ENCODE results near the gene IGSF23. TPM values are rescaled to one million over a fixed set of nuclear protein-coding genes. Genes with fewer than 3 reads are reported as not detected.
A peak's percentile ranks its signal among the peaks of the same experiment; 100 is the strongest.
"Not testable (repeated sequence)": the region's sequence is repeated elsewhere in the genome, so short reads cannot be mapped to it uniquely, and the experiment has no call there.

IGSF23 gene
- total and polyA plus RNA-seq, 5 donors from 2014 or later = not detected

- no peak overlapping the region for H3K27ac ChIP-seq (ENCODE audit: insufficient read depth, low read length, poor library complexity, severe bottlenecking)
- no peak overlapping the region for H3K4me3 ChIP-seq (ENCODE audit: low read depth, low read length)
- no peak overlapping the region for H3K27ac Mint-ChIP-seq
- H3K9me3 ChIP-seq (ENCODE audit: control insufficient read depth in 2 of 2, low read length in 2 of 2) = no peaks in the 10 kb centered on the region
- DNase-seq = peak in 1 of 3 donors; percentile 12
- no peaks in the 10 kb centered on the region for H3K27me3 Mint-ChIP-seq
- no peaks in the 10 kb centered on the region for H3K4me1 Mint-ChIP-seq
- H3K9me3 Mint-ChIP-seq = no peaks in the 10 kb centered on the region
- no peaks in the 10 kb centered on the region for H3K27me3 ChIP-seq (ENCODE audit: control insufficient read depth, insufficient read depth, low read length)
- H3K4me1 ChIP-seq (ENCODE audit: control insufficient read depth, insufficient read depth, low read length, poor library complexity, severe bottlenecking) = no peaks in the 10 kb centered on the region
- H3K36me3 Mint-ChIP-seq = no peaks in the 10 kb centered on the region
- H3K36me3 ChIP-seq (ENCODE audit: control insufficient read depth, insufficient read depth, low read length) = no peaks in the 10 kb centered on the region
- no peak overlapping the region for H3K4me3 Mint-ChIP-seq
- no peak for ATAC-seq (ENCODE audit: low read depth in 2 of 2)
Observed at GRCh38 chr19:44666852-44667556, 53.6 kb downstream of the IGSF23 start.

DNA sequence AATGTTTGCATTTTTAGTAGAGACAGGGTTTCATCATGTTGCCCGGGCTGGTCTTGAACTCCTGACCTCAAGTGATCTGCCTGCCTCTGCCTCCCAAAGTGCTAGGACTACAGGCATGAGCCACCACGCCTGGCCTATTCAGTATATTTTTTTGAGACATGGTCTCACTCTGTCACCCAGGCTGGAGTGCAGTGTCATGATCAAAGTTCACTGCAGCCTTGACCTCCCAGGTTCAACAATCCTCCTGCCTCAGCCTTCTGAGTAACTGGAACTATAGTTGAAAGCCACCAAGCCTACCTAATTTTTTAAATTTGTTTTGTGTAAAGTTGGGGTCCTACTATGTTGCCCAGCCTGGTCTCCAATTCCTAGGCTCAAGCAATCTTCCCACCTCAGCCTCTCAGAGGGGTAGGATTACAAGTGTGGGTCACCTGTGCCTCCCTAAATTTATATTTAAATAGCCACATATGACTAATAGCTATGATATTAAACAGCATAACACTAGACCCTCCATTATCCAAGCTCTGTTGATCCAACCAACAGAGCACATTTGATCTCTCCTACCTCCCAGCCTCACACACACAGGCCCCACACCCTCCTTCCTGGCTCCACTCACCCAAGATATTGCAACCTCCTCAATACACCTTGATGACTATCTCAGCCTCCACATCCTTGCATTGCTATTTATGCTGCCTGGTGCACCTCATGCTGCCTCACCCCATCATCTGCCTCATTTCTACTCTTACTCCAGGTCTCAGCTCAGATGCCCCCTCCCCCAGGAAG, 55.8 kb downstream of the IGSF23 start:
- no peaks in the 10 kb centered on the region for H3K9me3 Mint-ChIP-seq
- H3K27me3 ChIP-seq (ENCODE audit: control insufficient read depth, insufficient read depth, low read length) = no peaks in the 10 kb centered on the region
- no peaks in the 10 kb centered on the region for H3K36me3 ChIP-seq (ENCODE audit: control insufficient read depth, insufficient read depth, low read length)
- H3K27me3 Mint-ChIP-seq = no peaks in the 10 kb centered on the region
- no peak overlapping the region for H3K27ac ChIP-seq (ENCODE audit: insufficient read depth, low read length, poor library complexity, severe bottlenecking)
- no peaks in the 10 kb centered on the region for H3K9me3 ChIP-seq (ENCODE audit: control insufficient read depth in 2 of 2, low read length in 2 of 2)
- peak overlapping the region in 1 of 3 donors; percentile 58 for H3K27ac Mint-ChIP-seq
- H3K4me1 ChIP-seq (ENCODE audit: control insufficient read depth, insufficient read depth, low read length, poor library complexity, severe bottlenecking) = no peaks in the 10 kb centered on the region
- DNase-seq (no peak), ATAC-seq (ENCODE audit: low read depth in 2 of 2) (no peak)
- no peak overlapping the region for H3K4me3 ChIP-seq (ENCODE audit: low read depth, low read length)
- no peaks in the 10 kb centered on the region for H3K36me3 Mint-ChIP-seq
- no peak overlapping the region for H3K4me3 Mint-ChIP-seq
- H3K4me1 Mint-ChIP-seq = no peaks in the 10 kb centered on the region

DNA sequence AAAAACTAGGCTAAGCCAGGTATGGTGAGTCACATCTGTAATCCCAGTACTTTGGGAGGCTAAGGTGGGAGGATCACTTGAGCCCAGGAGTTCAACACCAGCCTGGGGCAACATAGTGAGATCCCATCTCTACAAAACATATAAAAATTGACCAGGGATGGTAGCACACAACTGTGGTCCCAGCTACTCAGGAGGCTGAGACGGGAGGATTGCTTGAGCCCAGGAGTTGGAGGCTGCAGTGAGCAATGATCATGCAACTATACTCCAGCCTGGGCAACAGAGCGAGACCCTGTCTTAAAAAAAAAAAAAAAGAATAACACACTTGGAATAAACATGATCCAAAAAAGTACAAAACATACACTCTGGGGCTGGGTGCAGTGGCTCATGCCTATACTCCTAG, 56.7 kb downstream of the IGSF23 start:
- not testable (repeated sequence) for H3K27me3 Mint-ChIP-seq; H3K27ac ChIP-seq (ENCODE audit: insufficient read depth, low read length, poor library complexity, severe bottlenecking); ATAC-seq (ENCODE audit: low read depth in 2 of 2); H3K27me3 ChIP-seq (ENCODE audit: control insufficient read depth, insufficient read depth, low read length); H3K4me1 Mint-ChIP-seq; H3K36me3 Mint-ChIP-seq; H3K4me3 ChIP-seq (ENCODE audit: low read depth, low read length); H3K4me3 Mint-ChIP-seq; H3K4me1 ChIP-seq (ENCODE audit: control insufficient read depth, insufficient read depth, low read length, poor library complexity, severe bottlenecking); H3K36me3 ChIP-seq (ENCODE audit: control insufficient read depth, insufficient read depth, low read length); H3K9me3 Mint-ChIP-seq; H3K9me3 ChIP-seq (ENCODE audit: control insufficient read depth in 2 of 2, low read length in 2 of 2); DNase-seq
- H3K27ac Mint-ChIP-seq = peak overlapping the region in 1 of 3 donors; percentile 26

- H3K4me3 Mint-ChIP-seq = no peak within 1 kb of the TSS
- Histone ChIP-seq H3K4me3 (ENCODE audit: low read depth, low read length) (no peak within 1 kb of the TSS), H3K27me3 (ENCODE audit: control insufficient read depth, insufficient read depth, low read length) (no peaks in the 10 kb centered on the region), H3K4me1 (ENCODE audit: control insufficient read depth, insufficient read depth, low read length, poor library complexity, severe bottlenecking) (no peaks in the 10 kb centered on the region), H3K27ac (ENCODE audit: insufficient read depth, low read length, poor library complexity, severe bottlenecking) (no peak within 1 kb of the TSS), H3K9me3 (ENCODE audit: control insufficient read depth in 2 of 2, low read length in 2 of 2) (no peaks in the 10 kb centered on the region), H3K36me3 (ENCODE audit: control insufficient read depth, insufficient read depth, low read length) (no peaks in the 10 kb centered on the region)
- H3K9me3 Mint-ChIP-seq = no peaks in the 10 kb centered on the region
- no peak for ATAC-seq (ENCODE audit: low read depth in 2 of 2)
- no peaks in the 10 kb centered on the region for H3K27me3 Mint-ChIP-seq
- H3K36me3 Mint-ChIP-seq = no peaks in the 10 kb centered on the region
- H3K4me1 Mint-ChIP-seq = no peaks in the 10 kb centered on the region
- H3K27ac Mint-ChIP-seq = no peak within 1 kb of the TSS
- DNase-seq = no peak
Observed at GRCh38 chr19:44671400-44671799, 58.0 kb downstream of the IGSF23 start, which contains the start of gene CEACAM19. Gene CEACAM19 (plus strand): TSS chr19:44671482. CDS start chr19:44671932, 450 bp downstream.

DNA sequence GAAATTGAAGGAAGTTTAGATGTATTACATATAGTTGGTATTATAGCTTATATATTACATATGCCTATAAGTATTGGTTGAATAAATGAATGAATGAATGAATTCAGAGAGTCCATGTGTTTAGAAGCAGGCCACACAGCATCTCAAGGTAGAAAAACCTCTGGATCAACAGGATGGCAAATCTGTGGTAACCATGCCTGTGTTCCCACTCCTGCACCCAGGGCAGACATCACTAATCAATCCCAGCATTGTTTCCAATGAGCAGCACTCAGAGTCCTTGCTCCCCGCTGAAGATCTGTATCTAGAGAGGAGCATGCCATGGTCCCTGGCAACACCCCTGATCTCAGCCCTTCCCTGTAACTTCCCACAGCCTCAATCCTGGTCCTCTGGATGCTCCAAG, 58.9 kb downstream of the IGSF23 start:
- Histone ChIP-seq H3K4me1 (ENCODE audit: control insufficient read depth, insufficient read depth, low read length, poor library complexity, severe bottlenecking) (no peaks in the 10 kb centered on the region), H3K27me3 (ENCODE audit: control insufficient read depth, insufficient read depth, low read length) (no peaks in the 10 kb centered on the region), H3K4me3 (ENCODE audit: low read depth, low read length) (no peak overlapping the region), H3K9me3 (ENCODE audit: control insufficient read depth in 2 of 2, low read length in 2 of 2) (no peaks in the 10 kb centered on the region), H3K36me3 (ENCODE audit: control insufficient read depth, insufficient read depth, low read length) (no peaks in the 10 kb centered on the region), H3K27ac (ENCODE audit: insufficient read depth, low read length, poor library complexity, severe bottlenecking) (no peak overlapping the region)
- H3K4me1 Mint-ChIP-seq = no peaks in the 10 kb centered on the region
- peaks cover 5% of the 10 kb centered on the region for H3K27me3 Mint-ChIP-seq
- ATAC-seq (ENCODE audit: low read depth in 2 of 2) = no peak
- no peaks in the 10 kb centered on the region for H3K9me3 Mint-ChIP-seq
- no peak for DNase-seq
- H3K27ac Mint-ChIP-seq = no peak overlapping the region
- H3K4me3 Mint-ChIP-seq = no peak overlapping the region
- H3K36me3 Mint-ChIP-seq = no peaks in the 10 kb centered on the region

DNA sequence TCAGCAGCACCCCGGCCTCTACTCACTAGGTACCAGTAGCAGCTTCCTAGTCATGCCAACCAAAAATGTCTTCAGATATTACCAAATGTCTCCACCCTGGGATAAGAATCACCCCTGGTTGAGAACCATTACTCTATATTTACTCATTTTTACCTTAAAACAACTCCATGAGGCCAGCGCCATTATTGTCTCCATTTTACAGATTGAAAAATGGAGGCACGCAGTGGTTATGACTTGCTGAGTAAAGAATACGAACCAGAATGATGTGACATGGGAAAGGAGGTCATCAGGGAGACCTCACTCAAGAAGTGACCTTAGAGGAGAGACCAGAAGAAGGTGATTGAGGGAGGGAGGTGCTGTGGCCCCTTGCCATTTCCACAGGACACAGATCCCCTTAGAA, 60.1 kb downstream of the IGSF23 start:
- ATAC-seq (ENCODE audit: low read depth in 2 of 2) (no peak), DNase-seq (no peak)
- Mint-ChIP-seq H3K4me3 (no peak overlapping the region), H3K9me3 (no peaks in the 10 kb centered on the region), H3K27ac (no peak overlapping the region), H3K36me3 (no peaks in the 10 kb centered on the region), H3K4me1 (no peaks in the 10 kb centered on the region), H3K27me3 (peaks cover 10% of the 10 kb centered on the region)
- Histone ChIP-seq H3K9me3 (ENCODE audit: control insufficient read depth in 2 of 2, low read length in 2 of 2) (no peaks in the 10 kb centered on the region), H3K4me1 (ENCODE audit: control insufficient read depth, insufficient read depth, low read length, poor library complexity, severe bottlenecking) (no peaks in the 10 kb centered on the region), H3K36me3 (ENCODE audit: control insufficient read depth, insufficient read depth, low read length) (no peaks in the 10 kb centered on the region), H3K27ac (ENCODE audit: insufficient read depth, low read length, poor library complexity, severe bottlenecking) (no peak overlapping the region), H3K4me3 (ENCODE audit: low read depth, low read length) (no peak overlapping the region), H3K27me3 (ENCODE audit: control insufficient read depth, insufficient read depth, low read length) (no peaks in the 10 kb centered on the region)

DNA sequence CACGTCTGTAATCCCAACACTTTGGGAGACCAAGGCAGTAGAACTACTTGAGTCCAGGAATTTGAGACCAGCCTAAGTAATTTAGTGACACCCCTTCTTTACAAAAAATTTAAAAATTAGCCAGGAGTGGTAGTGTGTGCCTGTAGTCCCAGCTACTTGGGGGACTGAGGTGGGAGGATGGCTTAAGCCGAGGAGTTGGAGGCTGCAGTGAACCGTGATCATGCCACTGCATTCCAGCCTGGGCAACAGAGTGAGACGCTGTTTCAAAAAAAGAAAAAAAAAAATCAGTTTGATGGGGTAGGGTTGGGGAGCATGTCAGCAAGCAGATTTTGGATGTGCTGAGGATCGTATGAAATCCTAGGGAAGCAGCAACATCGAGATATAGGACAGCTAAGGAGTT, 62.2 kb downstream of the IGSF23 start:
- Histone ChIP-seq H3K36me3 (ENCODE audit: control insufficient read depth, insufficient read depth, low read length) (no peaks in the 10 kb centered on the region), H3K27ac (ENCODE audit: insufficient read depth, low read length, poor library complexity, severe bottlenecking) (no peak overlapping the region), H3K27me3 (ENCODE audit: control insufficient read depth, insufficient read depth, low read length) (no peaks in the 10 kb centered on the region), H3K4me3 (ENCODE audit: low read depth, low read length) (no peak overlapping the region), H3K4me1 (ENCODE audit: control insufficient read depth, insufficient read depth, low read length, poor library complexity, severe bottlenecking) (no peaks in the 10 kb centered on the region), H3K9me3 (ENCODE audit: control insufficient read depth in 2 of 2, low read length in 2 of 2) (no peaks in the 10 kb centered on the region)
- Mint-ChIP-seq H3K4me3 (no peak overlapping the region), H3K27me3 (peaks cover 16% of the 10 kb centered on the region), H3K27ac (no peak overlapping the region), H3K36me3 (no peaks in the 10 kb centered on the region), H3K9me3 (peaks cover 0 to 2% (median 0%) of the 10 kb centered on the region in 7 donors), H3K4me1 (peaks cover 0 to 2% (median 0%) of the 10 kb centered on the region in 4 donors)
- DNase-seq (no peak), ATAC-seq (ENCODE audit: low read depth in 2 of 2) (no peak)
